Measurements from ENCODE around the gene TIMELESS. TPM values are rescaled to one million over a fixed set of nuclear protein-coding genes. Genes with fewer than 3 reads are reported as not detected.
"Not testable (repeated sequence)": the region's sequence is repeated elsewhere in the genome, so short reads cannot be mapped to it uniquely, and the experiment has no call there.

Gene TIMELESS
- total and polyA plus RNA-seq, 10 donors, result 9.9 to 17.7 (median 12.7) TPM

DNA sequence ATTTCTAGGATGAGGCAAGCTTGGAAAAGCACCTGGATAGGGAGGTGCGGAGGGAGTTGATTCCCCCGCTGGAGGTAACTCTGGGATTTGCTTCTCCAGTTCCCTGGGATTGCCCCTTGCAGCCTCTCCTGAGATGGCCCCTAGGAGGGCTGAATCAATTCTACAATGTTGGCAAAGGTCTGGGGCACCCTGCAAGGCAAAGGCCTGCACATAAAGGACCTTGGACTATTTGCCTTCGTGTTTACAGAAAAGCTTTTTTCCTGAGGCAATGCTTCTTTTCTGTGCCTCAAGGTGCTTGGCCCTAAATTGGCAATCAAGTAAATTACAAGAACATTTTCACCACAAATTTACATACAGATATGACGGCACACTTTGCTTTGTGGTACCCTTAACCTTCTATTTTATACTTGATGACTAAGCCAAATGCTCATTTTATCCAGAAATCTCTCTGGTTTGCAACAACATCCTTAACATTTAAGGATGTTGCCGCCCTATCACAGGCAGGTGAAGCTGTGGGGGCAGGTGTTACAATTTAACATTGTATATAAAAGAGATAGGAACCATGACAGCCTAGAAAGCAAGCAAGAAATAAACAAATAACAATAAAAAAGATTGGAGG lies 40.3 kb downstream of the TIMELESS start:
- intact Hi-C loops (cut with DNase I; ENCODE audit: low total_unique reads), result no loop called here
- no peak for DNase-seq
- no peaks in the 10 kb centered on the region for H3K27me3 ChIP-seq (replicated peaks in 1 of 7)
- peaks cover 0 to 4% (median 0%) of the 10 kb centered on the region in 6 donors for H3K36me3 ChIP-seq
- no peak overlapping the region for H3K27ac ChIP-seq
- H3K4me1 ChIP-seq, result no peaks in the 10 kb centered on the region
- no peak overlapping the region for H3K4me3 ChIP-seq
- H3K9me3 ChIP-seq, result no peaks in the 10 kb centered on the region
- WGBS, 5 donors, result 86 to 92% (median 88%) methylated on average over 5 of the region's 5 CpGs
- TF ChIP-seq POLR2AphosphoS5 (IDR thresholded peaks at IDR 0.05) (no peak), POLR2A (IDR thresholded peaks at IDR 0.05) (no peak), CTCF (IDR thresholded peaks at IDR 0.05 in 8 of 11, conservative IDR thresholded peaks at IDR 0.05 in 3 of 11) (no peak)

DNA sequence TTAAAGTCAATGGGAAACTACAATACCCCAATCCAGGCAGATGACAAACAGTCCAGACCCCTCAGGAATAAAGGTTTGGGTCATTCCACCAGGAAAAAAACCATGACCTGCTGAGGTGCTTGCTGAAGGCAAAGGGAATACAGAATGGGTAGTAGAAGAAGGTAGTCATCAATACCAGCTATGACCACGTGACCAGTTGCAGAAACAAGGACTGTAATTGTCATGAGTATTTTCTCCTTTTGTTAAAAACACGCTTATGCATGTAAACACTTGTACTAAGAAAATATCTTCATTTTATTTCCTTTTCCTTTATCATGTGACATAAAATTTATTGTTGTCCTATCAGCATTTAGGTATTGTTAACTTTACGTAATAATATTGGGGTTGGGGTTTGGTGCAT lies 45.0 kb downstream of the TIMELESS start:
- H3K36me3 ChIP-seq; H3K27ac ChIP-seq; H3K4me1 ChIP-seq; H3K27me3 ChIP-seq (replicated peaks in 1 of 7); H3K4me3 ChIP-seq; DNase-seq; intact Hi-C loops (cut with DNase I; ENCODE audit: low total_unique reads); H3K9me3 ChIP-seq: not testable (repeated sequence)
- WGBS, 5 donors, result 65 to 94% (median 92%) methylated on average over 3 of the region's 3 CpGs

GRCh38 chr12:56401612-56402011 lies 47.6 kb downstream of the TIMELESS start:
- intact Hi-C loops (cut with DNase I; ENCODE audit: low total_unique reads); H3K27ac ChIP-seq; DNase-seq; H3K4me3 ChIP-seq; H3K27me3 ChIP-seq (replicated peaks in 1 of 7); H3K36me3 ChIP-seq; H3K4me1 ChIP-seq: not testable (repeated sequence)
- H3K9me3 ChIP-seq, result peaks cover 0 to 19% (median 16%) of the 10 kb centered on the region in 8 donors

DNA sequence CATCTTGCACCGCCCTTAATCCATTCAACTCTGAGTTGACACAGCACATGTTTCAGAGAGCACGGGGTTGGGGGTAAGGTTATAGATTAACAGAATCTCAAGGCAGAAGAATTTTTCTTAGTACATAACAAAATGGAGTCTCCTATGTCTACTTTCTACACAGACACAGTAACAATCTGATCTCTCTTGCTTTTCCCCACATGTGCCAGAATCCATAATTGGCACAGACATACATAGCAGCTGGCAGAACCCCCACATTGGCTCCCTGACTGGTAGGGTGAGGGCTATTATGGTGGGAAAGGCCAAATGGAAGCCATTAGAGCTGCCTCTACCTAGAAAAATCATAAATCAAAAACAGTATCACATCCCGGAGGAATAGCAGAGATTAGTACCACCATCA lies 48.1 kb downstream of the TIMELESS start:
- DNase-seq; H3K36me3 ChIP-seq; intact Hi-C loops (cut with DNase I; ENCODE audit: low total_unique reads); H3K4me1 ChIP-seq; H3K27me3 ChIP-seq (replicated peaks in 1 of 7); H3K27ac ChIP-seq; H3K4me3 ChIP-seq: not testable (repeated sequence)
- peaks cover 0 to 19% (median 16%) of the 10 kb centered on the region in 8 donors for H3K9me3 ChIP-seq
- 85 to 100% (median 91%) methylated on average over 1 to 2 of the region's 3 CpGs for WGBS, 5 donors

- H3K27ac ChIP-seq; H3K36me3 ChIP-seq; H3K4me3 ChIP-seq; H3K27me3 ChIP-seq (replicated peaks in 1 of 7); H3K4me1 ChIP-seq; intact Hi-C loops (cut with DNase I; ENCODE audit: low total_unique reads); DNase-seq: not testable (repeated sequence)
- peaks cover 0 to 19% (median 16%) of the 10 kb centered on the region in 8 donors for H3K9me3 ChIP-seq
- 92 to 96% (median 95%) methylated on average over 3 of the region's 3 CpGs for WGBS, 5 donors
These were observed 49.8 kb downstream of the TIMELESS start for GRCh38 chr12:56399466-56399865.

- H3K4me3 ChIP-seq, result no peak overlapping the region
- intact Hi-C loops (cut with DNase I; ENCODE audit: low total_unique reads), result no loop called here
- no peak for TF ChIP-seq CTCF (IDR thresholded peaks at IDR 0.05 in 8 of 11, conservative IDR thresholded peaks at IDR 0.05 in 3 of 11)
- no peak for TF ChIP-seq POLR2AphosphoS5 (IDR thresholded peaks at IDR 0.05)
- TF ChIP-seq POLR2A (IDR thresholded peaks at IDR 0.05), result no peak
- no peak for DNase-seq
- H3K9me3 ChIP-seq, result peaks cover 0 to 19% (median 16%) of the 10 kb centered on the region in 8 donors
- H3K4me1 ChIP-seq, result no peaks in the 10 kb centered on the region
- H3K27me3 ChIP-seq (replicated peaks in 1 of 7), result no peaks in the 10 kb centered on the region
- no peaks in the 10 kb centered on the region for H3K36me3 ChIP-seq
- H3K27ac ChIP-seq, result no peak overlapping the region
These were observed 50.9 kb downstream of the TIMELESS start for GRCh38 chr12:56398324-56398723.
